HG03558 (cell line): ENCODE measurements around the gene PRDM10.
A peak's percentile ranks its signal among the peaks of the same experiment; 100 is the strongest.
"Not testable (repeated sequence)": the region's sequence is repeated elsewhere in the genome, so short reads cannot be mapped to it uniquely, and the experiment has no call there.

Experiments
- ATAC-seq: cut with Tn5 transposase; IDR thresholded peaks from one replicate; pipeline ENCODE4 v1.9.1; 2021; ENCODE audit warnings: moderate number of reproducible peaks; ENCODE audit not compliant: unreplicated experiment; ENCODE audit errors: extremely low read depth

PRDM10 gene

DNA sequence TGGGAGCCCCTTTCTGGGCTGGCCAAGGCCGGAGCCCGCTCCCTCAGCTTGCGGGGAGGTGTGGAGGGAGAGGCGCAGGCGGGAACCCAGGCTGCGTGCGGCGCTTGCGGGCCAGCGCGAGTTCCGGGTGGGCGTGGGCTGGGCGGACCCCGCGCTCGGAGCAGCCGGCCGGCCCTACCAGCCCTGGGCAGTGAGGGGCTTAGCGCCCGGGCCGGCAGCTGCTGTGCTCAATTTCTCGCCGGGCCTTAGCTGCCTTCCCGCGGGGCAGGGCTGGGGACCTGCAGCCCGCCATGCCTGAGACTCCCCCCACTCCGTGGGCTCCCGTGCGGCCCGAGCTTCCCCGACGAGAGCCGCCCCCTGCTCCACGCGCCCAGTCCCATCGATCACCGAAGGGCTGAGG lies 19.0 kb upstream of the PRDM10 start:
- ATAC-seq, result not testable (repeated sequence)

DNA sequence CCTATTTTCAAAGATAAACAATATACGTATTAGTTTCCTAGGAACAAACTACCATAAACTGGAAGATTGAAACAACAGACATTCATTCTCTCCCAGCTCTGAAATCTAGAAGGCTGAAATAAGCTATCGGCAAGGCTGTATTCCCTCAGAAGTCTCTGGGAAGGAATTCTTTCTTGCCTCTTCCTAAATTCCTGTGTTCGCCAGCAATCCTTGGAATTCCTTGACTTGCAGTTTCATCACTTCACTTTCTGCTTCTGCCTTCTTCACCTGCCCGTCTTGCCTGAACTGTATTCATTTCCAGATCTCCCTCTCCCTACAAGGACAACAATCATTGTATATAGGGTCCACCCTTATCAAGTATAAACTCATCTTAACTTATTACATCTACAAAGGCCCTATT lies 17.7 kb upstream of the PRDM10 start:
- ATAC-seq, result no peak

GRCh38 chr11:130015846-130016245 lies 13.2 kb upstream of the PRDM10 start:
- not testable (repeated sequence) for ATAC-seq

DNA sequence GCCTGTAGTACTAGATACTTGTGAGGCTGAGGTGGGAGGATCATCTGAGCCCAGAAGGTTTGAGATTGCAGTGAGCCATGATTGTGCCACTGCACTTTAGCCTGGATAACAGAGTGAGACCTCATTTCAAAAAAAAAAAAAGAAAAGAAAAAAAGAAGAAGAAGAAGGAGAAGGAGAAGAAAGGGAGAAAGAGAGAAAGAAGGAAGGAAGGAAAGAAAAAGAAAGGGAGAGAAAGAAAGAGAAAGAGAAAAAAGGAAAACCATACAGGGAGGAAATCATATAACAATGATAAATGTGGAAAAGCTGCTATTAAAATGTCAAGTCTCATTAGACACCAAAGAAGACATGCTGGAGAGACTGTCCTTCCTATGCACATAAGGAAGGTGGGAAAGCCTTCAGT lies 5.7 kb upstream of the PRDM10 start:
- no peak for ATAC-seq

- no peak for ATAC-seq
Measured at GRCh38 chr11:130006929-130007328, 4.3 kb upstream of the PRDM10 start.

GRCh38 chr11:130003717-130004001 lies 1.0 kb upstream of the PRDM10 start:
- ATAC-seq, result no peak

DNA sequence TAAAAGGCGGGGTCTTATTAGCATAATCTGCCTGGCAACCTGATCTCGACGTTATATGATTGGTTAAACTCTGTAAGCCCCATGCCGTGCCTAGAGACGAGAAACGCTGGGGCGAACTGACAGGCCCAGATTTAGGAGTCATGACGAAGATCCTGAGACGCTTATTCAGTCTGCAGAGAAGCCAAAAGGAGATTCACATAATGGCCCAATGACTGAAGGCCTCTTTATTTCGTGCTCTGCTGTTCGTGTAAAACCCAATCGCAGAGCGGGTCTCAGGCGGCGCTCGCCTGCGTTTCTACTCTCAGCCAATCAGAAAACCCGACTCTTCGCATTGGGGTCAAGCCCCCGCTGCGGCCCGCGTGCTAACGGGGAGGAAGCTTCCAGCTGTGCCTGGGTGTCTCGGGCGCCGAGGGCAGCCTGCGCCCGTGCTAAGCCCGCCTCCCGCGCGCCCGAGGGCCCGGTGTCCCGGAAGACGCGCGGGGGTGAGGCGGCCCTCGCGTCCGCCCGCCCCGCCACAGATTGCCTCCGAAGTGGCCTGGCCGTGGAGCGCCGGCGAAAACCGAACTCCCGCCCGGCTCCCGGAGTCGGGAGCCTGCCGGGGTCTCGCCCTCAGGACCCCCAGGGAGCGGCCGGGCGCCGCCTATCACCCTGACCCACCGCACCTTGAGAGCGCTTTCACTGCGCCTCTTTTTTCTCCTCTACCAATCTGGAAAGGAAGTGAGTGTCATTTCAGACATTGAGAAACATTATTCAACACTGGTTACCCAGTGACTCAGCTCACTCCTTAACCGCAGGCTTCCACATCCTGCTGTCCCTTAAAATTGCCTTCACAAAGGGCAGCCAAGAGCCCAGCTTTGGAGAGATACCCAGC lies 446 bp upstream of the PRDM10 start:
- ATAC-seq, result peak; percentile 53

DNA sequence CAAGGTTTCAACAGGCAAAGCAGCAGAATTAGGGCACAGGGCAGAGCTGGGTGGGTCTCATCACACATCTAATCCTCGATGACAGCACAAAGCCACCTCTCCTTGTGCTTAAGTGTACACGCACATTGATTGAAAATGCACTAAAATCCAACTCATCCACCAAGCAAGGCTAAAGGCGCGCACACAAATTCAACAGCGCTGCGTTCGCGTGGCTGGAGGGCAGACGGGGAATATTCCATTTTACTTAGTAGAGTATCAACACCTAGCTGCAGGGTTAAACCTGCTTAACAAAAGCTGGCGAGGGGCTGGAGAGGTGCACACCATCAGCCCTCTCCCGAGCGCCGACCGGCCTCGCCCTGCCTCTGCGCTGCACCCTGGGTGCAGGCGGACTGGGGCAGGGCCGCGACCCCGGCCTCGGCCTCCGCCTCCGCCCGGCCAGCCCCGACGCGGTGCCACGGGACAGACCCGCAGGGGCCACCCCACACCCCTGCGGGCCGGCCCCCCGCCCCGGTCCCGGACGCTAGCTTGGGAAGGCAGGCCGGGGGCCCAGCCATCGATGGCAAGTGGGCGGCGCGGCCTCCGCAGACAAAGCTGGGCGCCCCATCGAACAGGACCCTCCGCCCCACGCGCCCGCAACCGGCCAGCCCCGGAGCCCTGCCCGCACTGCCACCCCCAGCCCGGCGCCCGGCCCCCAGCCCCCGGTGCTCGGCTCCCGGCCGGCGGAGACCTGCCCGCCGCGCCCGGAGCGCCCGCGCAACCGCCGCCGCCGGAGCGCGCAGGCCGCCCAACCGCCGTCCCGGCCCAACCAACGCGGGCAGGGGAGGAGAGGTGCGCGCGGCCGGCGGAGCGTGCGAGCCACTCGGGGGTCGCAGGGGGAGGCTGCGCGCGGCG lies 929 bp downstream of the PRDM10 start:
- ATAC-seq, result peak; percentile 10

- ATAC-seq, result no peak
Measured at GRCh38 chr11:130000552-130001176, 2.0 kb downstream of the PRDM10 start.

DNA sequence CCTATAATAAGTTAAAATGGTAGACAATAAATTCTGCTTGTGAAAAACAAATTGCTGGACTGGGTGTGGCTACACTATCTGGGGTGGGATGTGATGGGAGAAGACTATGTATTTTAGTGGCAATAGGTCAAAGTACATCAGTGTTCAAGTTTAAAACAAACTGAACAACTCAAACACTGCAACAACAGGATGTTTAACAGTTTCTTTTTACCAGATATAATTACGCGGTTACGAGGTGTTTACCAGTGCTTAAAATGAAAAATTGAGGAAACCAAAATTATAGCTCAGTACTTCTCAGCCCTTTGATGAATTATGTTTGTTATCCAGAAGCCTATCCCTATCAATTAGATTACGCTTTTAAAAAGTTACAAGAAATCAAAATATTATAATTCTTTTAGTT lies 3.2 kb downstream of the PRDM10 start:
- no peak for ATAC-seq

GRCh38 chr11:129998905-129999304 lies 3.7 kb downstream of the PRDM10 start:
- no peak for ATAC-seq

DNA sequence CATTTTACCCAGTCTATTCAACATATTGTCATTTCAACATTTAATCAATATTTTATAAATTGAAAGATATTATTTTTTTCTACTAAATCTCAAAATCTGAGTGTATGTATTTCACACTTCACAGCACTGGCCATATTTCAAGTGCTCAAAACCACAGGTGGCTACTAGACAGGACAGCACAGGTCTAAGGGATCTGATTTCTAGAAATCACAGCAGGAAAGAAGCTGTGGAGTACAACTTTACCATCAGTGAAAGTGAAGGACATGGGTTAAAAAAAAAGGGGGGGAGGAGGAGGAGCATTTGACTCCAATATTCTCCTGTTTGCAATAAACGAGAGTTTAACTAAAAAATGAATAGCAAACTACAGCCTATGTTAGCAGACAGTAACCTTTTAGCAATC lies 4.5 kb downstream of the PRDM10 start:
- ATAC-seq, result no peak

DNA sequence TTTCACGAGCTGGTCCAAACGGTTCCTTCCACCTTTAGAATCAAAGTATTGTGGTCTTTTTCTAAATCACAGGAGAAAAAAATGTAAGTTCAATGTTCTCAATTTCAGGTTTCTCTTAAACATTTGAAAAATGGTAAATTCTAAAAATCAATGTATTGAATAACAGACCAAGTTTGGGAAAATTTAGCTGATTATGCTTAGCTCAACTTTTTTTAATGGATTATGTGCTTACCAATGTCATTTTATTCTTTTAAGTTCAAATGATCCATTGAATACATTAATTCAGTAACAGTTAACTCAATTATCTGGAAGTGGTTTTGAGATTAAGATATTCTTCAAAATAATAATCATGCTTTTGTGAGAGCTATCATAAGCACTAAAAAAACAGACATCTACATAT lies 5.1 kb downstream of the PRDM10 start:
- ATAC-seq, result no peak

GRCh38 chr11:129996113-129996870 lies 6.3 kb downstream of the PRDM10 start:
- no peak for ATAC-seq

DNA sequence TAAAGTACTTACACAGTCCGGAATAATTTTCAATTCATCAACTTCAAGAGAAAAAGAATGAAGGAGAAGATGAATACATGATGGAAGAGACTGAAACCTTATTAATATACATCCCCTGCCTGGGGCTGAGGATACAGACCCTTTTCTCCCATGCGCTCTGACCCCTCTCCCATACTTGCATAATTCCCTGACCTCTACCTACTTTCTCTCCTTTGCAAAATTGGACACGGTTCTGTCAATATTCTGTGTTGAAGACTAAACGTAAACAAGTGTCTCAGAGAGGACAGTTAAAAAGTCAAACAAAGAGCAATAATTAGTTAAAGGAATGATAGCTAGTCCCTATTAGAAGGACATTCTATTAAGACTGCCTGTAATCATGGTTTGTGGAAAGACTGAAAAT lies 7.5 kb downstream of the PRDM10 start:
- no peak for ATAC-seq

- ATAC-seq, result peak; percentile 54
Measured at GRCh38 chr11:129992161-129992944, 10.3 kb downstream of the PRDM10 start.

DNA sequence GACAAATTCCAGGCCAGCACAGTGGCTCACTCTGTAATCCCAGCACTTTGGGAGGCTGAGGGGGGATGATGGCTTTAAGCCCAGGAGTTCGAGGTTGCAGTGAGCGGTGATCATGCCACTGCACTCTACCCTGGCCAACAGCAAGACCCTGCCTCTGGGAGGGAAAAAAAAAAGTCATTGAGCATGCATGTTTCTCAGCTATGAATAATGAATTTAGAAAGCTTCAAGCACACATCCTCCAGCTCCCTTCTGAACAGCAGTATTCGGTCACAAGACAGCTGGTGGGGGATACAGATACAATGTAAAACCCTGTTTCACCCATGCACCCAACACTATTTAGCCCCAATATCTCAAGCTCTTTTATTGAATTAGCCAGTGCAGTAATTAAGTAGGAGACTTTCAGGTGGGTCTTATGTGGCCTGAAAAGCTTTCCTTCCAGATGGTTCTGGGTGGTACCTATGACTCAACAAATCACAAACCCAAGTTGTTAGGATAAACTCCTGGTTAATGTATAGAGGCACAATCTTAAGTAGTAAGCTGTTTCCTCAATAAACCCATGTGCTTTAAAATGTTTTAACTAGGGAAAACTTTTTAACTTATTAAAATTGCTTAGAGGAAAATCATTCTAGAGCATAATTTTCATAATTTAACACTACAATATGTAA lies 13.4 kb downstream of the PRDM10 start:
- no peak for ATAC-seq

DNA sequence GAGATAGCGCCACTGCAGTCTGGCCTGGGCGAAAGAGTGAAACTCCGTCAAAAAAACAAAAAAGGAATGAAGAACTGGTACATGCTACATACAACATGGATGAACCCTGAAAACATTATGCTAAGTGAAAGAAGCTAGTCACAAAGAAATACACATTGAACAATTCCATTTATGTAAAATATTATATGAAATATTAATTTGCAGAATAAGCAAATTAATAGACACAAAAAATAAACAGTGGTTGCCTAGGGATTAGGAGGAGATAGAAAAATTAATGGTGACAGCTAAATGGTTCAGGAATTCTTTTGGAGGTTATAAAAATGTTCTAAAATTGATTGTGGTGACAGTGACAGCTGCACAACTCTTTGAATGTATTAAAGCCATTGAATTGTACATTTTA lies 14.7 kb downstream of the PRDM10 start:
- ATAC-seq, result no peak

DNA sequence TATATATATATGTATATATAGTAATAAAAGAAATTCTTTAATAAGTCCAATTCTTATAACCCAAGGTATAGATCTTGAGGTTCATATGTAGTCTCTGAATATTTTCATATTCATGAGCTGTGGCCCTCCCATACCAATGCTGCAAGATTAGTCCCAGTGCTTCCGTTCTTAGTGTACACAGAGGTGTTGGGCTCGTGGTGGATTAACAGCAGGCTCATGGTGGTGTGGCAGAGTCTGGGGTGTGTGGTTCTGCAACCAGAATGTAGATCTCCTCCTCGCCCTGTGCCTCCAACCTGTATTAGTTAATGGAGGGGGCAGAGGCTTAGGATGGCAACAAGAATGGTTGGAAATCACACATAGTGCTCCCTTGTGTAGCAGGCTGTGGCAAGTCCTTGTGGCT lies 16.8 kb downstream of the PRDM10 start:
- no peak for ATAC-seq
